ENCODE results near the gene MPST.

DNA sequence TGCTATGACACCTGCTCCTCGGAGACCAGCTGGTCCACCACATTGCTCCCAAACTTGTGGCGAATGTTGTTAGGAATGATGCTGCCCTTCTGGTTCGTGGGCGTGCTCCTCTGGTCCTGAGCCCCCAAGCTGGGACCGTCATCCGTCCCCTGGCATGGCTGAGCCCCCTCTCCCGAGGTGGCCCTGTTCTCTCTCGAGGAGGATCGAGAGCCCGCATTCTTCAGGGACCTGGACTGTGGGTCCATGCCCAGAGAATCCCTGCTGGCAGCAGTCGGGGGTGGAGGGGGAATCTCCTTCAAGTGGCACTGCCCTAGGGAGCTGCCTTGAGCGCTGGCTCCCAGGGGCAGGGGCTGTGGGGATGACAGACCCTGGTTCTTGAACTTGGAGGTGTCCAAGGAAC, 17.7 kb upstream of the MPST start:
- TF ChIP-seq CTCF (IDR thresholded peaks at IDR 0.05), result no peak
- TF ChIP-seq POLR2AphosphoS5 (IDR thresholded peaks at IDR 0.05), result no peak
- no peak for TF ChIP-seq POLR2A (IDR thresholded peaks at IDR 0.05)
- no peak for TF ChIP-seq EP300 (IDR thresholded peaks at IDR 0.05)
